HepG2 (cell line): ENCODE results near the gene FOXD2. TPM values are rescaled to one million over a fixed set of nuclear protein-coding genes. Genes with fewer than 3 reads are reported as not detected.
A peak's percentile ranks its signal among the peaks of the same experiment; 100 is the strongest.

Source experiments
- ATAC-seq: fragments of 200-7000 bp; cut with Tn5 transposase; 3 replicates; pipeline ENCODE4 v1.9.1; 2020; ENCODE audit warnings: mild to moderate bottlenecking, moderate library complexity
- Bru-seq: library from RNA; stranded (reverse); fragments of 400-500 nt; gene quantifications from one replicate; lab custom pipeline; 2021; lab: Mats Ljungman, UMichigan
- BruChase-seq, 2 experiments: library from RNA; stranded (reverse); fragments of 400-500 nt; gene quantifications; one replicate each; lab custom pipeline; 2021; lab: Mats Ljungman, UMichigan
- BruUV-seq: library from RNA; stranded (reverse); fragments of 400-500 nt; replicated peaks from 2 replicates; lab custom pipeline; 2021; lab: Mats Ljungman, UMichigan
- CTCF ChIA-PET: fragments of 300-600 bp; formaldehyde crosslinking; extraction: SDS; loops from one replicate; lab custom pipeline; 2021; ENCODE audit warnings: low total read pairs, inconsistent platforms, low intra/inter-chr PET ratio; lab: Yijun Ruan, JAX
- POLR2A ChIA-PET: fragments of 350-600 bp; sonication (Branson Sonifier 250); formaldehyde crosslinking; loops from one replicate; lab custom pipeline; 2020; ENCODE audit warnings: antibody characterized with exemption, inconsistent platforms; lab: Yijun Ruan, JAX
- DNase-seq: peaks from one replicate; pipeline ENCODE4 v3.0.0-alpha.2; 2015; ENCODE audit warnings: low spot score
- FAIRE-seq: peaks from 3 replicates; lab custom pipeline; 2011; peaks lifted over from hg19 to GRCh38; lab: Jason Lieb, UNC
- H2AFZ ChIP-seq: one replicate; pipeline ENCODE4 v1.6.1; 2011; ENCODE audit warnings: low read length, inconsistent platforms
- H3K27ac ChIP-seq: fragments of 300-600 bp; 3 replicates; pipeline ENCODE4 v1.8.0; 2011; ENCODE audit warnings: mixed run types, mild to moderate bottlenecking, mixed read lengths, low read length, inconsistent platforms; ENCODE audit not compliant: insufficient read depth; ENCODE audit errors: extremely low read length
- H3K27me3 ChIP-seq, 2 experiments: fragments of 200-600 bp in 1 of 2; 2 replicates in 1 of 2; 3 replicates in 1 of 2; pipeline versions ENCODE4 v1.6.0 to v1.8.0; 2011; ENCODE audit warnings: low read length in 2 of 2, mild to moderate bottlenecking in 2 of 2, moderate library complexity in 2 of 2, inconsistent platforms in 1 of 2; ENCODE audit not compliant: insufficient read depth in 2 of 2, control insufficient read depth in 1 of 2
- H3K36me3 ChIP-seq, 2 experiments: fragments of 200-600 bp in 1 of 2; replicated peaks in 1 of 2; 2 replicates in 1 of 2; 3 replicates in 1 of 2; pipeline versions ENCODE4 v1.5.1 to v1.8.0; 2011; ENCODE audit warnings: low read length in 2 of 2, inconsistent platforms in 1 of 2; ENCODE audit not compliant: insufficient read depth in 2 of 2, control insufficient read depth in 1 of 2
- H3K4me1 ChIP-seq: 2 replicates; pipeline ENCODE4 v1.5.1; 2012; ENCODE audit warnings: low read length, inconsistent platforms; ENCODE audit not compliant: insufficient read depth
- H3K4me2 ChIP-seq: 2 replicates; pipeline ENCODE4 v1.6.0; 2011; ENCODE audit warnings: low read depth, low read length, inconsistent platforms
- H3K4me3 ChIP-seq, 3 experiments: fragments of 200-600 bp in 1 of 3; sonication (generic), shearing (Covaris generic) in 1 of 3; replicated peaks in 1 of 3; 2 replicates each; pipeline ENCODE4 v1.5.1; 2011 to 2016; ENCODE audit warnings: low read length in 3 of 3, inconsistent platforms in 2 of 3, low read depth in 2 of 3, mild to moderate bottlenecking in 2 of 3, control low read depth in 1 of 3, mixed read lengths in 1 of 3; ENCODE audit not compliant: insufficient read depth in 1 of 3
- H3K79me2 ChIP-seq: one replicate; pipeline ENCODE4 v1.6.1; 2011; ENCODE audit warnings: low read length, inconsistent platforms; ENCODE audit not compliant: insufficient read depth
- H3K9ac ChIP-seq: 2 replicates; pipeline ENCODE4 v1.6.0; 2011; ENCODE audit warnings: mild to moderate bottlenecking, low read depth, low read length, inconsistent platforms; ENCODE audit not compliant: insufficient read depth
- H3K9me3 ChIP-seq: 2 replicates; pipeline ENCODE4 v1.5.1; 2012; ENCODE audit warnings: mild to moderate bottlenecking, low read length
- H4K20me1 ChIP-seq: 2 replicates; pipeline ENCODE4 v1.6.0; 2011; ENCODE audit warnings: inconsistent platforms, mild to moderate bottlenecking, low read length, moderate library complexity; ENCODE audit not compliant: insufficient read depth
- ARHGAP35 ChIP-seq: sonication (generic); formaldehyde crosslinking; IDR thresholded peaks from 2 replicates; pipeline ENCODE4 v1.9.0; 2022; ENCODE audit warnings: mild to moderate bottlenecking, inconsistent platforms, moderate library complexity, missing genetic modification reagents, borderline replicate concordance
- CTCF ChIP-seq: sonication (generic); formaldehyde crosslinking; IDR thresholded peaks from 2 replicates; pipeline ENCODE4 v1.5.0; 2020; ENCODE audit warnings: mild to moderate bottlenecking, missing genetic modification reagents, moderate library complexity
- ELF3 ChIP-seq: IDR thresholded peaks from 2 replicates; pipeline ENCODE4 v1.6.1; 2016; ENCODE audit warnings: missing genetic modification reagents, missing compliant biosample characterization
- GABPB1 ChIP-seq: IDR thresholded peaks from 2 replicates; pipeline ENCODE4 v1.6.1; 2016; ENCODE audit warnings: mild to moderate bottlenecking, missing genetic modification reagents, moderate library complexity, missing compliant biosample characterization
- MAZ ChIP-seq, 2 experiments: sonication (generic) in 1 of 2; formaldehyde crosslinking in 1 of 2; IDR thresholded peaks; 2 replicates each; pipeline versions ENCODE4 v1.5.0 to v1.6.1; 2012 to 2020; ENCODE audit warnings: low read depth in 2 of 2, mild to moderate bottlenecking in 2 of 2, borderline replicate concordance in 1 of 2, improper control_type of control experiment in 1 of 2, low read length in 1 of 2, missing genetic modification reagents in 1 of 2, moderate library complexity in 1 of 2
- SIX1 ChIP-seq: sonication (generic); formaldehyde crosslinking; IDR thresholded peaks from 2 replicates; pipeline ENCODE4 v1.4.0; 2020; ENCODE audit warnings: missing genetic modification reagents, borderline replicate concordance
- TAF1 ChIP-seq: sonication (generic); formaldehyde crosslinking; IDR thresholded peaks from 2 replicates; pipeline ENCODE4 v1.4.0; 2020; ENCODE audit warnings: missing genetic modification reagents
- ZBTB7A ChIP-seq: sonication (generic); formaldehyde crosslinking; IDR thresholded peaks from 2 replicates; pipeline ENCODE4 v1.8.0; 2022; ENCODE audit warnings: mild to moderate bottlenecking, missing genetic modification reagents
- ZNF180 ChIP-seq: sonication (generic); formaldehyde crosslinking; IDR thresholded peaks from 2 replicates; pipeline ENCODE4 v1.4.0; 2020; ENCODE audit warnings: low read depth, missing genetic modification reagents, borderline replicate concordance
- ZNF800 ChIP-seq: sonication (generic); formaldehyde crosslinking; IDR thresholded peaks from 2 replicates; pipeline ENCODE4 v1.4.0; 2020; ENCODE audit warnings: missing genetic modification reagents
- ZSCAN21 ChIP-seq: sonication (generic); formaldehyde crosslinking; IDR thresholded peaks from 2 replicates; pipeline ENCODE4 v1.8.0; 2022; ENCODE audit warnings: mild to moderate bottlenecking, missing genetic modification reagents, moderate library complexity, borderline replicate concordance
- WGBS: methylation state at CpG from one replicate; pipeline ENCODE4 v1.1.6; 2017; ENCODE audit warnings: low lambda C conversion rate; 5-methylcytosine and 5-hydroxymethylcytosine counted together
- in situ Hi-C: cut with HindIII; loops from 2 replicates; pipeline ENCODE4 v1.10.0; 2017; ENCODE audit warnings: low pct_unique_long_range_greater_than_20kb; ENCODE audit not compliant: extremely low pct_ligation_motif_present
- intact Hi-C: fragments of 100-400 bp; cut with micrococcal nuclease; formaldehyde crosslinking; loops from one replicate; pipeline ENCODE4 v1.10.0; 2022; ENCODE audit not compliant: unreplicated experiment
- long read RNA-seq, 2 experiments: library from RNA in 1 of 2; library from polyadenylated mRNA in 1 of 2; stranded (forward) in 1 of 2; unstranded in 1 of 2; transcript quantifications; one replicate each; pipeline ENCODE4 v2.0.0, GENCODE V29; 2019 to 2022
- polyA minus RNA-seq, 3 experiments: library from RNA; depleted of rRNA, polyadenylated mRNA; stranded (reverse); fragments of >200 nt; gene quantifications; 2 replicates each; pipeline ENCODE4 v1.2.3, GENCODE V29; 2011; ENCODE audit warnings: low replicate concordance in 1 of 3
- polyA plus RNA-seq, 8 experiments: library from polyadenylated mRNA; depleted of rRNA in 3 of 8; stranded (reverse) in 7 of 8; unstranded in 1 of 8; fragments of >200 nt; fragmentation: Illumina TruSeq in 4 of 8; extraction: Trizol in 4 of 8; gene quantifications; 2 replicates each; pipeline versions ENCODE4 v1.2.1 to v1.2.3, GENCODE V29; 2011 to 2016; ENCODE audit warnings: low read depth in 4 of 8, missing spikeins in 1 of 8, mixed read lengths in 1 of 8; ENCODE audit not compliant: insufficient read depth in 1 of 8
- total RNA-seq, 5 experiments: library from RNA; depleted of rRNA; stranded (reverse); fragments of >200 nt; fragmentation: Illumina TruSeq; extraction: Trizol; gene quantifications; 2 replicates each; pipeline ENCODE4 v1.2.3, GENCODE V29; 2016; ENCODE audit warnings: low read depth in 1 of 5

The FOXD2 gene
- total RNA-seq (2016; rRNA removed; fragmentation: Illumina TruSeq; extraction: Trizol) (0.07 and 0.09 TPM in 2 replicates), polyA plus RNA-seq (2011; rRNA removed) (0.01 and 0.03 TPM in 2 replicates), polyA minus RNA-seq (2011; rRNA and poly(A)+ RNA removed; ENCODE audit: low replicate concordance) (0.23 TPM in 1 of 2 replicates, not detected in the other), Bru-seq, nascent RNA (percentile 24 among the genes with signal in this experiment), BruChase-seq, experiment 1, labeled RNA remaining after a 6-hour chase (percentile 18 among the genes with signal in this experiment), BruChase-seq, experiment 2, labeled RNA remaining after a 2-hour chase (percentile 23 among the genes with signal in this experiment)
- 0.09 TPM in 1 of 2 replicates, not detected in the other for total RNA-seq (2016; cell fraction: cytosol; rRNA removed; fragmentation: Illumina TruSeq; extraction: Trizol; ENCODE audit: low read depth)
- total RNA-seq (2016; cell fraction: insoluble cytoplasmic fraction; rRNA removed; fragmentation: Illumina TruSeq; extraction: Trizol), result 0.04 and 0.09 TPM in 2 replicates
- 0.09 and 0.10 TPM in 2 replicates for total RNA-seq (2016; cell fraction: membrane; rRNA removed; fragmentation: Illumina TruSeq; extraction: Trizol)
- 0.06 TPM in 1 of 2 replicates, not detected in the other for total RNA-seq (2016; cell fraction: nucleus; rRNA removed; fragmentation: Illumina TruSeq; extraction: Trizol)
- 0.03 and 0.04 TPM in 2 replicates for polyA plus RNA-seq (2011; cell fraction: cytosol; rRNA removed)
- polyA plus RNA-seq (2011; cell fraction: nucleus; rRNA removed), result 0.03 and 0.10 TPM in 2 replicates
- polyA plus RNA-seq (2012), result 0.29 and 0.32 TPM in 2 replicates
- polyA plus RNA-seq (2016; cell fraction: cytosol; fragmentation: Illumina TruSeq; extraction: Trizol; ENCODE audit: low read depth), result 0.02 TPM in 1 of 2 replicates, not detected in the other
- polyA plus RNA-seq (2016; cell fraction: insoluble cytoplasmic fraction; fragmentation: Illumina TruSeq; extraction: Trizol; ENCODE audit: low read depth), result 0.05 and 0.13 TPM in 2 replicates
- not detected in 2 replicates for polyA plus RNA-seq (2016; cell fraction: membrane; fragmentation: Illumina TruSeq; extraction: Trizol; ENCODE audit: low read depth)
- 0.09 TPM in 1 of 2 replicates, not detected in the other for polyA plus RNA-seq (2016; cell fraction: nucleus; fragmentation: Illumina TruSeq; extraction: Trizol; ENCODE audit: insufficient read depth, low read depth)
- polyA minus RNA-seq (2011; cell fraction: cytosol; rRNA and poly(A)+ RNA removed), result not detected in 2 replicates
- 0.12 TPM in 1 of 2 replicates, not detected in the other for polyA minus RNA-seq (2011; cell fraction: nucleus; rRNA and poly(A)+ RNA removed)
- long read RNA-seq, experiment 1, full-length matches to known transcripts, result 1 of 1 reads
- long read RNA-seq, experiment 1, partial matches to known transcripts, result 0 of 1 reads
- long read RNA-seq, experiment 1, other reads (novel, unspliced or antisense), result 0 of 1 reads
- long read RNA-seq, experiment 2, result 0 reads

- 0 out of 2 replicates have a peak, but pooled peaks cover 2% of the 10 kb centered on the region for H4K20me1 ChIP-seq
- no peaks in the 10 kb centered on the region for H3K9me3 ChIP-seq
- peak within 1 kb of the TSS; percentile 63 for H3K27ac ChIP-seq
- H3K79me2 ChIP-seq, result no peaks in the 10 kb centered on the region
- in situ Hi-C loops (no loop called here), intact Hi-C loops (loop anchor here (1.0 kb wide), 1 partner anchor 273 kb away; no protein-coding TSS in a partner anchor)
- H3K9ac ChIP-seq, result peak within 1 kb of the TSS; percentile 66
- no peaks in the 10 kb centered on the region for H3K36me3 ChIP-seq
- H3K27me3 ChIP-seq, result peaks cover 4 to 32% of the 10 kb centered on the region in 2 experiments; a peak in 4 of 5 replicates
- ChIA-PET POLR2A (interaction anchor here (0.8 to 1.4 kb wide), 14 partner anchors 15 to 481 kb away, joined by 3 to 7 read pairs (median 4); partner anchors contain the start of genes CMPK1 and STIL), CTCF (interaction anchor here (0.9 to 3.9 kb wide), 3 partner anchors 53 to 289 kb away, joined by 3 to 34 read pairs (median 3); no protein-coding TSS in a partner anchor)
- peaks cover 14% of the 10 kb centered on the region for H3K4me1 ChIP-seq
- H3K4me3 ChIP-seq, result peak within 1 kb of the TSS; percentile 58 to 88 (median 78)
- FAIRE-seq (no peak), DNase-seq (peak; percentile 73), ATAC-seq (peak; percentile 89)
- H2AFZ ChIP-seq, result no peak within 1 kb of the TSS
- peak within 1 kb of the TSS; percentile 74 for H3K4me2 ChIP-seq
- 0% methylated on average over 21 of the region's 80 CpGs for WGBS
- no TSS peak for BruUV-seq
- TF ChIP-seq ZNF800, result peak; percentile 93
- no peak for TF ChIP-seq ZBTB7A (CRISPR knock-in tag)
- TF ChIP-seq GABPB1, result peak; percentile 76
- TF ChIP-seq ELF3, result peak; percentile 37; the same call in 1 of the 2 replicates
- 0 out of 2 replicates have a peak, but pooled peaks have one; percentile 30 for TF ChIP-seq ZSCAN21
- no peak for TF ChIP-seq SIX1
- TF ChIP-seq TAF1, result peak; percentile 35
- TF ChIP-seq CTCF (CRISPR knock-in tag), result peak; percentile 84
- TF ChIP-seq ZNF180 (CRISPR knock-in tag), result no peak
- TF ChIP-seq ARHGAP35 (CRISPR knock-in tag), result no peak
- TF ChIP-seq MAZ (IDR thresholded peaks at IDR 0.05; ENCODE audit: borderline replicate concordance, low read depth, low read length), result no peak; the same call in 1 of the 2 replicates
- TF ChIP-seq MAZ (CRISPR knock-in tag; IDR thresholded peaks at IDR 0.05; ENCODE audit: low read depth), result peak; percentile 69
Measured at GRCh38 chr1:47437447-47438164, at the start of gene FOXD2. Gene FOXD2 (plus strand): TSS chr1:47438044. CDS start chr1:47438136, 92 bp downstream.
